SK-N-SH (cell line): ENCODE data around the gene COL10A1. TPM values are rescaled to one million over a fixed set of nuclear protein-coding genes. Genes with fewer than 3 reads are reported as not detected.

Experiments used
- CTCF ChIA-PET: fragments of 300-600, 350-600 bp; formaldehyde crosslinking; extraction: SDS; loops from one replicate; lab custom pipeline; 2021; lab: Yijun Ruan, JAX
- POLR2A ChIA-PET: fragments of 350-600 bp; sonication (Branson Sonifier 250); formaldehyde crosslinking; extraction: SDS; loops from one replicate; lab custom pipeline; 2020; ENCODE audit warnings: antibody characterized with exemption, inconsistent platforms; lab: Yijun Ruan, JAX
- DNase-seq: peaks from one replicate; pipeline ENCODE4 v3.0.0; 2012
- H2AFZ ChIP-seq: fragments of 200-600 bp; sonication (generic); 2 replicates; pipeline ENCODE4 v1.8.1; 2016; ENCODE audit warnings: antibody characterized with exemption, mild to moderate bottlenecking, low read depth
- H3F3A ChIP-seq: fragments of 200-600 bp; sonication (generic); replicated peaks from 2 replicates; pipeline ENCODE3; 2016; ENCODE audit warnings: antibody characterized with exemption, mild to moderate bottlenecking; ENCODE audit not compliant: insufficient read depth
- H3K27ac ChIP-seq, 2 experiments: fragments of 200-500 bp in 1 of 2; fragments of 200-600 bp in 1 of 2; sonication (Bioruptor generic) in 1 of 2; sonication (generic), shearing (Covaris generic) in 1 of 2; 2 replicates each; pipeline versions ENCODE4 v1.5.1 to v1.6.1; 2014 to 2016; ENCODE audit warnings: low read depth in 2 of 2, inconsistent platforms in 1 of 2, low read length in 1 of 2, mild to moderate bottlenecking in 1 of 2, mixed read lengths in 1 of 2
- H3K27me3 ChIP-seq: fragments of 200-600 bp; sonication (generic), shearing (Covaris generic); 2 replicates; pipeline ENCODE4 v1.6.1; 2016; ENCODE audit warnings: mixed run types; ENCODE audit not compliant: insufficient read depth
- H3K36me3 ChIP-seq, 2 experiments: fragments of 200-500 bp in 1 of 2; fragments of 200-600 bp in 1 of 2; sonication (Bioruptor generic) in 1 of 2; sonication (generic) in 1 of 2; replicated peaks in 1 of 2; 2 replicates each; pipeline versions ENCODE3 to v1.5.1; 2014 to 2016; ENCODE audit warnings: low read length in 1 of 2, mild to moderate bottlenecking in 1 of 2; ENCODE audit not compliant: insufficient read depth in 2 of 2, control insufficient read depth in 1 of 2
- H3K4me1 ChIP-seq, 2 experiments: fragments of 200-500 bp in 1 of 2; fragments of 200-600 bp in 1 of 2; sonication (Bioruptor generic) in 1 of 2; sonication (generic), shearing (Covaris generic) in 1 of 2; 2 replicates each; pipeline versions ENCODE4 v1.5.1 to v1.6.1; 2014 to 2016; ENCODE audit warnings: low read depth in 1 of 2, low read length in 1 of 2, mixed run types in 1 of 2; ENCODE audit not compliant: insufficient read depth in 2 of 2, control insufficient read depth in 1 of 2
- H3K4me2 ChIP-seq: fragments of 200-600 bp; sonication (generic), shearing (Covaris generic); 2 replicates; pipeline ENCODE4 v1.6.1; 2017; ENCODE audit warnings: mixed run types
- H3K4me3 ChIP-seq, 2 experiments: fragments of 200-500 bp in 1 of 2; fragments of 200-600 bp in 1 of 2; sonication (Bioruptor generic) in 1 of 2; sonication (generic), shearing (Covaris generic) in 1 of 2; 2 replicates each; pipeline versions ENCODE4 v1.5.1 to v1.8.1; 2014 to 2016; ENCODE audit warnings: low read depth in 2 of 2, inconsistent platforms in 1 of 2, low read length in 1 of 2, mild to moderate bottlenecking in 1 of 2, mixed read lengths in 1 of 2, moderate library complexity in 1 of 2
- H3K79me2 ChIP-seq: fragments of 200-600 bp; sonication (generic); 2 replicates; pipeline ENCODE4 v1.8.1; 2017; ENCODE audit warnings: mild to moderate bottlenecking; ENCODE audit not compliant: insufficient read depth
- H3K9ac ChIP-seq: fragments of 200-600 bp; sonication (generic); 2 replicates; pipeline ENCODE4 v1.6.1; 2017; ENCODE audit warnings: mixed run types
- H3K9me2 ChIP-seq: fragments of 200-600 bp; sonication (generic); 2 replicates; pipeline ENCODE4 v1.6.1; 2017; ENCODE audit warnings: mixed run types
- H3K9me3 ChIP-seq: fragments of 200-600 bp; sonication (generic); 2 replicates; pipeline ENCODE4 v1.6.1; 2017; ENCODE audit warnings: mixed run types, mild to moderate bottlenecking, moderate library complexity
- H4K20me1 ChIP-seq: fragments of 200-600 bp; sonication (generic); 2 replicates; pipeline ENCODE4 v1.6.1; 2017; ENCODE audit warnings: mild to moderate bottlenecking, mixed run types; ENCODE audit not compliant: insufficient read depth
- CTCF ChIP-seq: fragments of 200-600 bp; sonication (generic); IDR thresholded peaks from 2 replicates; pipeline ENCODE4 v1.6.1; 2017; ENCODE audit warnings: antibody characterized with exemption, mild to moderate bottlenecking, moderate library complexity
- EZH2phosphoT487 ChIP-seq: fragments of 200-600 bp; sonication (generic); IDR thresholded peaks from 2 replicates; pipeline ENCODE4 v1.6.1; 2017; ENCODE audit warnings: low read depth, mixed run types, mild to moderate bottlenecking, antibody characterized with exemption, moderate library complexity, borderline replicate concordance
- FOXJ3 ChIP-seq: sonication (generic); formaldehyde crosslinking; IDR thresholded peaks from 2 replicates; pipeline ENCODE4 v1.5.1; 2020; ENCODE audit warnings: mild to moderate bottlenecking, missing genetic modification reagents
- GABPA ChIP-seq: IDR thresholded peaks from 2 replicates; pipeline ENCODE4 v1.4.0; 2012; ENCODE audit warnings: low read depth, mild to moderate bottlenecking
- IRF3 ChIP-seq: fragments of 150-350 bp; IDR thresholded peaks from 2 replicates; pipeline ENCODE4 v1.6.1; 2016; ENCODE audit warnings: mild to moderate bottlenecking, low read depth, low read length
- JUND ChIP-seq: IDR thresholded peaks from 2 replicates; pipeline ENCODE4 v1.4.0; 2012
- MAX ChIP-seq: IDR thresholded peaks from 2 replicates; pipeline ENCODE4 v1.4.0; 2012; ENCODE audit warnings: low read depth
- MEF2A ChIP-seq: IDR thresholded peaks from 2 replicates; pipeline ENCODE4 v1.4.0; 2012; ENCODE audit warnings: low read depth, borderline replicate concordance
- NFIC ChIP-seq: IDR thresholded peaks from 2 replicates; pipeline ENCODE4 v1.4.0; 2012; ENCODE audit warnings: borderline replicate concordance
- NRF1 ChIP-seq: IDR thresholded peaks from 2 replicates; pipeline ENCODE4 v1.6.1; 2012; ENCODE audit warnings: low read depth, mild to moderate bottlenecking, low read length
- PBX3 ChIP-seq: IDR thresholded peaks from 2 replicates; pipeline ENCODE4; 2012
- POLR2AphosphoS5 ChIP-seq: IDR thresholded peaks from 2 replicates; pipeline ENCODE4 v1.6.1; 2012; ENCODE audit warnings: low read depth, low read length
- RCOR1 ChIP-seq: fragments of 150-350 bp; IDR thresholded peaks from 2 replicates; pipeline ENCODE4 v1.6.1; 2017; ENCODE audit warnings: antibody characterized with exemption, low read length
- SIN3A ChIP-seq: IDR thresholded peaks from 2 replicates; pipeline ENCODE4 v1.6.1; 2012; ENCODE audit warnings: low read depth, mild to moderate bottlenecking, low read length, moderate library complexity, borderline replicate concordance
- SMC3 ChIP-seq: IDR thresholded peaks from 2 replicates; pipeline ENCODE4 v1.6.1; 2012; ENCODE audit warnings: low read depth, low read length, improper control_type of control experiment
- TAF1 ChIP-seq: IDR thresholded peaks from 2 replicates; pipeline ENCODE4 v1.6.1; 2012; ENCODE audit warnings: low read depth, mild to moderate bottlenecking, low read length, moderate library complexity, borderline replicate concordance
- TCF12 ChIP-seq: IDR thresholded peaks from 2 replicates; pipeline ENCODE4 v1.4.0; 2012
- USF2 ChIP-seq: fragments of 150-350 bp; IDR thresholded peaks from 2 replicates; pipeline ENCODE4 v1.6.1; 2017; ENCODE audit warnings: antibody characterized with exemption, low read length, low read depth, borderline replicate concordance
- YY1 ChIP-seq: IDR thresholded peaks from 2 replicates; pipeline ENCODE4 v1.4.0; 2012; ENCODE audit warnings: low read depth, mild to moderate bottlenecking
- WGBS: methylation state at CpG from one replicate; pipeline ENCODE4 v1.1.6; 2017; ENCODE audit warnings: low lambda C conversion rate; 5-methylcytosine and 5-hydroxymethylcytosine counted together
- polyA plus RNA-seq, 3 experiments: library from polyadenylated mRNA; depleted of rRNA; stranded (reverse); fragments of >200 nt; gene quantifications; 2 replicates each; pipeline ENCODE4 v1.2.3, GENCODE V29; 2012

The COL10A1 gene
- polyA plus RNA-seq, 1 of the 3 experiments (the other 2 are of a cell fraction): 5.1 TPM

GRCh38 chr6:116139917-116140316, 14.0 kb upstream of the COL10A1 start:
- POLR2A ChIA-PET: no interaction called here
- no peak overlapping the region for H3K9ac ChIP-seq
- H3K9me3 ChIP-seq: no peaks in the 10 kb centered on the region
- H3K36me3 ChIP-seq: peaks cover 0 to 5% of the 10 kb centered on the region in 2 experiments
- H3K4me2 ChIP-seq: no peak overlapping the region
- H3K27me3 ChIP-seq: no peaks in the 10 kb centered on the region
- H3F3A ChIP-seq: peaks cover 5% of the 10 kb centered on the region
- DNase-seq: no peak
- CTCF ChIA-PET: interaction anchor here (1.7 kb wide), 1 partner anchor 12 kb away, joined by 4 read pairs; no protein-coding TSS in a partner anchor
- no peaks in the 10 kb centered on the region for H3K79me2 ChIP-seq
- no peaks in the 10 kb centered on the region; a peak in 1 of 4 replicates for H3K4me1 ChIP-seq
- no peak overlapping the region for H3K27ac ChIP-seq
- TF ChIP-seq GABPA (no peak), JUND (no peak), PBX3 (no peak), RCOR1 (no peak), SIN3A (no peak), MEF2A (no peak), YY1 (no peak), USF2 (no peak), POLR2AphosphoS5 (no peak), SMC3 (no peak), IRF3 (no peak)
- WGBS: 95% methylated on average over 4 of the region's 4 CpGs
- no peak overlapping the region for H2AFZ ChIP-seq
- H3K4me3 ChIP-seq: no peak overlapping the region
- H4K20me1 ChIP-seq: no peaks in the 10 kb centered on the region
- no peaks in the 10 kb centered on the region for H3K9me2 ChIP-seq

GRCh38 chr6:116136933-116137340, 11.0 kb upstream of the COL10A1 start:
- Histone ChIP-seq H3K4me1 (no peaks in the 10 kb centered on the region), H3K9me2 (no peaks in the 10 kb centered on the region), H3K27ac (no peak overlapping the region), H3K27me3 (no peaks in the 10 kb centered on the region), H3K4me2 (no peak overlapping the region), H3K36me3 (peaks cover 0 to 5% of the 10 kb centered on the region in 2 experiments), H3K9ac (no peak overlapping the region), H3F3A (no peaks in the 10 kb centered on the region), H3K9me3 (no peaks in the 10 kb centered on the region), H3K79me2 (no peaks in the 10 kb centered on the region), H3K4me3 (no peak overlapping the region), H4K20me1 (no peaks in the 10 kb centered on the region), H2AFZ (no peak overlapping the region)
- ChIA-PET POLR2A (no interaction called here), CTCF (no interaction called here)
- no peak for DNase-seq
- WGBS: 99% methylated on average over 5 of the region's 5 CpGs
- no peak for TF ChIP-seq FOXJ3
- TF ChIP-seq NFIC: no peak
- no peak for TF ChIP-seq IRF3
- no peak for TF ChIP-seq CTCF
- no peak for TF ChIP-seq NRF1
- TF ChIP-seq YY1: no peak
- TF ChIP-seq EZH2phosphoT487: no peak
- TF ChIP-seq TAF1: no peak
- no peak for TF ChIP-seq MAX
- no peak for TF ChIP-seq MEF2A
- no peak for TF ChIP-seq TCF12
- TF ChIP-seq RCOR1: no peak
